GM23338 (cell line): ENCODE data around the gene COL5A2.

Experiments used
- CREB1 ChIP-seq: fragments of 250-450 bp; sonication (Bioruptor Pico); IDR thresholded peaks from 2 replicates; pipeline ENCODE4 v1.5.0; 2020; ENCODE audit warnings: low read depth, mild to moderate bottlenecking, moderate library complexity
- EZH2 ChIP-seq: fragments of 200-600 bp; sonication (generic); IDR thresholded peaks from one replicate; pipeline ENCODE4 v1.8.0; 2017; ENCODE audit warnings: antibody characterized with exemption, mild to moderate bottlenecking, low read depth; ENCODE audit not compliant: unreplicated experiment
- EZH2phosphoT487 ChIP-seq: fragments of 200-600 bp; sonication (generic); IDR thresholded peaks from one replicate; pipeline ENCODE4 v1.8.1; 2018; ENCODE audit warnings: antibody characterized with exemption; ENCODE audit not compliant: unreplicated experiment
- JUNB ChIP-seq: IDR thresholded peaks from one replicate; pipeline ENCODE4 v1.6.1; 2016; ENCODE audit warnings: antibody characterized with exemption; ENCODE audit not compliant: unreplicated experiment
- POLR2AphosphoS5 ChIP-seq: IDR thresholded peaks from 2 replicates; pipeline ENCODE4 v1.6.1; 2016; ENCODE audit warnings: antibody characterized with exemption, low read depth
- TF ChIP-seq, protein P1 (sequence below), 2 experiments: fragments of 200-600 bp in 1 of 2; sonication (generic) in 1 of 2; conservative IDR thresholded peaks; 2 replicates each; pipeline versions ENCODE4 v1.5.1 to v1.6.1; 2016 to 2017; ENCODE audit warnings: antibody characterized with exemption in 2 of 2, low read depth in 2 of 2, mild to moderate bottlenecking in 2 of 2, moderate library complexity in 1 of 2
- TF ChIP-seq, protein P2 (sequence below): IDR thresholded peaks from one replicate; pipeline ENCODE4 v1.6.1; 2018; ENCODE audit warnings: antibody characterized with exemption; ENCODE audit not compliant: unreplicated experiment

DNA sequence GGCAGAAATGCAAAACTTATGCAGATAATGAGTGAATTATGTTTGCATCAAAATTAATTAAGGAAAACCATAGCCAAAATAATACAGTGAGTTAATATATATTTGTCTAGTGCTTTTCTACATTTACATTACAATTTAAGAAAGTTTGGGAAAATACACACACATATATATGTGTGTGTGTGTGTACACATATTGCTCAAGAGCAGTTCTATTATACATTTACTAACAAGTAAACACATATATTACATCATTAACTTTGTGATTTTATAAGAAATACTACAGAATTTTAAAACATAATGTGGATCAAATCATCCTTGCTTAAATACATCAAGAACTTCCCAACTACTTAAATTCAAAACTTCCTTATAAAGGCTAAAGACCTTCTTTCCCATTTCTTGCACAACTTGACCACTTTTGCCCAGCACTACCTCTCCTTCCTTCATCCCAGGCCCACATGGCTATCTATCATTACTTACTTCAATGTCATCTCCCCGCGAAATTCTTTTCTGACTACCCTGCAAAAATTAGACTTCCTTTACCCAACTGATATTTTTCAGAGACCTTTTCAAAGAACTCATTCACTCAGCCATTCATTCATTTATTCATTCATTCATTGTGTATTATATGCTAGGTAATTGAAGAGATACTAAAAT, 68.4 kb downstream of the COL5A2 start:
- no peak for TF ChIP-seq CREB1 (CRISPR knock-in tag)
- TF ChIP-seq, protein P1, sequence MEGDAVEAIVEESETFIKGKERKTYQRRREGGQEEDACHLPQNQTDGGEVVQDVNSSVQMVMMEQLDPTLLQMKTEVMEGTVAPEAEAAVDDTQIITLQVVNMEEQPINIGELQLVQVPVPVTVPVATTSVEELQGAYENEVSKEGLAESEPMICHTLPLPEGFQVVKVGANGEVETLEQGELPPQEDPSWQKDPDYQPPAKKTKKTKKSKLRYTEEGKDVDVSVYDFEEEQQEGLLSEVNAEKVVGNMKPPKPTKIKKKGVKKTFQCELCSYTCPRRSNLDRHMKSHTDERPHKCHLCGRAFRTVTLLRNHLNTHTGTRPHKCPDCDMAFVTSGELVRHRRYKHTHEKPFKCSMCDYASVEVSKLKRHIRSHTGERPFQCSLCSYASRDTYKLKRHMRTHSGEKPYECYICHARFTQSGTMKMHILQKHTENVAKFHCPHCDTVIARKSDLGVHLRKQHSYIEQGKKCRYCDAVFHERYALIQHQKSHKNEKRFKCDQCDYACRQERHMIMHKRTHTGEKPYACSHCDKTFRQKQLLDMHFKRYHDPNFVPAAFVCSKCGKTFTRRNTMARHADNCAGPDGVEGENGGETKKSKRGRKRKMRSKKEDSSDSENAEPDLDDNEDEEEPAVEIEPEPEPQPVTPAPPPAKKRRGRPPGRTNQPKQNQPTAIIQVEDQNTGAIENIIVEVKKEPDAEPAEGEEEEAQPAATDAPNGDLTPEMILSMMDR (conservative IDR thresholded peaks at IDR 0.05; ENCODE audit: low read depth in 2 of 2), result no peak
- TF ChIP-seq EZH2, result no peak
- TF ChIP-seq EZH2phosphoT487, result no peak
- TF ChIP-seq, protein P2, sequence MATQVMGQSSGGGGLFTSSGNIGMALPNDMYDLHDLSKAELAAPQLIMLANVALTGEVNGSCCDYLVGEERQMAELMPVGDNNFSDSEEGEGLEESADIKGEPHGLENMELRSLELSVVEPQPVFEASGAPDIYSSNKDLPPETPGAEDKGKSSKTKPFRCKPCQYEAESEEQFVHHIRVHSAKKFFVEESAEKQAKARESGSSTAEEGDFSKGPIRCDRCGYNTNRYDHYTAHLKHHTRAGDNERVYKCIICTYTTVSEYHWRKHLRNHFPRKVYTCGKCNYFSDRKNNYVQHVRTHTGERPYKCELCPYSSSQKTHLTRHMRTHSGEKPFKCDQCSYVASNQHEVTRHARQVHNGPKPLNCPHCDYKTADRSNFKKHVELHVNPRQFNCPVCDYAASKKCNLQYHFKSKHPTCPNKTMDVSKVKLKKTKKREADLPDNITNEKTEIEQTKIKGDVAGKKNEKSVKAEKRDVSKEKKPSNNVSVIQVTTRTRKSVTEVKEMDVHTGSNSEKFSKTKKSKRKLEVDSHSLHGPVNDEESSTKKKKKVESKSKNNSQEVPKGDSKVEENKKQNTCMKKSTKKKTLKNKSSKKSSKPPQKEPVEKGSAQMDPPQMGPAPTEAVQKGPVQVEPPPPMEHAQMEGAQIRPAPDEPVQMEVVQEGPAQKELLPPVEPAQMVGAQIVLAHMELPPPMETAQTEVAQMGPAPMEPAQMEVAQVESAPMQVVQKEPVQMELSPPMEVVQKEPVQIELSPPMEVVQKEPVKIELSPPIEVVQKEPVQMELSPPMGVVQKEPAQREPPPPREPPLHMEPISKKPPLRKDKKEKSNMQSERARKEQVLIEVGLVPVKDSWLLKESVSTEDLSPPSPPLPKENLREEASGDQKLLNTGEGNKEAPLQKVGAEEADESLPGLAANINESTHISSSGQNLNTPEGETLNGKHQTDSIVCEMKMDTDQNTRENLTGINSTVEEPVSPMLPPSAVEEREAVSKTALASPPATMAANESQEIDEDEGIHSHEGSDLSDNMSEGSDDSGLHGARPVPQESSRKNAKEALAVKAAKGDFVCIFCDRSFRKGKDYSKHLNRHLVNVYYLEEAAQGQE, result no peak
- TF ChIP-seq JUNB, result no peak
- TF ChIP-seq POLR2AphosphoS5, result no peak
